Caki2 (cell line): ENCODE measurements around the gene TSHZ1. TPM values are rescaled to one million over a fixed set of nuclear protein-coding genes. Genes with fewer than 3 reads are reported as not detected.
"Not testable (repeated sequence)": the region's sequence is repeated elsewhere in the genome, so short reads cannot be mapped to it uniquely, and the experiment has no call there.

Experiments used
- DNase-seq: peaks from one replicate; pipeline ENCODE4 v3.0.0-alpha.2; 2015; ENCODE audit warnings: low read depth
- in situ Hi-C: cut with HindIII; loops from 2 replicates; pipeline ENCODE4 v1.10.0; 2016; ENCODE audit warnings: low sequenced_read_pairs, low pct_unique_long_range_greater_than_20kb, mixed read lengths
- total RNA-seq: library from RNA; depleted of rRNA; stranded (reverse); fragments of >200 nt; shearing (Covaris generic); gene quantifications from 2 replicates; pipeline ENCODE4 v1.2.3, GENCODE V29; 2014; ENCODE audit warnings: low replicate concordance

Gene TSHZ1
- total RNA-seq, 1 experiment from 2014 or later = 10.4 TPM

DNA sequence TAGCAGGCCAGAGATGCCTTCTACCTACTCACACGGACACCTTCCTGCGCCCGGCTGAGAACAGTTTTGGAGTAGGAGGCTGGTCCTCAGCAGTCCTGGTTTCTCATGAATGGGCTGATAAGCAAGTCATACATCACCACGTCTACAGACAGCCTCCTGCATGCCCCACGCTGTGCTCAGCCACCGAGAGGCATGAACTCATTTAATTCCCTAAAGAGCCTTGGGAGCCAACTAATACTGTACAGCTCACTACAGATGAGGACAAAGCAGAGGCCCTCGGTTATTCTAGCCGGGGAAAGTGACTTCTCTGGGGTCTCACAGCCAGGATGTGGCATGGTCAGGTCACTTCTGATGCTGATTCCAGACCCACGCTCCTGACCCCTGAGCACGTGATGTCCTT is 105.6 kb downstream of the TSHZ1 start:
- DNase-seq = no peak
- in situ Hi-C loops = no loop called here

DNA sequence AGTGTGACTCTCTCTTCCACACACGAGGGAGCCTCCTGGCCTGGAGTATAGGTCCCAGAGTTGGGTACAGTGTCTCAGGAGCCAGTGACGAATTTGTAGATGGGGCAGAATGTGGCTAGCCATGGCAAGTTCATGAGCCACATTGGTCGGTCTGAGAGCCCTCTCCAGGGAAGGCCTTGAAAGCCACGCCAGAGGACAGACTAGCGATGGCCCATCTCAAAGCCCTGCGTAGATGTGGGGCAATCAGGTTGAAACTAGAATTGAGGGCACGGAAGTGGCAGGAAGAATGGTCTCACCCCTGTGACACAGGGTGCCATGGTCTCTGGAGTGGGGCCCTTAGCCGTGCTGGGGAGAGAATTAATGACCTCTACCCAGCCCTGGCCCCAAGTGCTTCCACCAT is 106.2 kb downstream of the TSHZ1 start:
- in situ Hi-C loops = no loop called here
- DNase-seq = no peak

DNA sequence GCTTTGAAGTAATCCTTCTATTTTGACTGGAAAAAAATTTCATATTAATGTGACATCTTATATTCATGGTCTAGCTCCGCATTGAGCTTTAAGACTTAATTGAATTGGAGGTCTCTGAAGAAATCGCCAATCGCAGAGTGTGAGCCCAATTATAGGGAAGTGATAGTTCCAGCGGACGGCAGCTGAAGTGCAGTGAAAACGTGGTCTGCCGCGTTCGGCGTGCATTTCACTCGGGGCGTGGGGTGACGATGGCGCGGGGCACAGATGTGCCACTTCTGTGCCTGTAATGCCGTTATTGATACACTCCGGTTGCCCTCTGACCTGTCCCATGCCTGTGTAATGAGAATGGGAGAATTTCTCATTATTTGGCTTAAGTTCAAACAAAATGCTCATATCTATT is 106.7 kb downstream of the TSHZ1 start:
- in situ Hi-C loops = no loop called here
- no peak for DNase-seq

GRCh38 chr18:75317703-75318102 is 107.1 kb downstream of the TSHZ1 start:
- no peak for DNase-seq
- in situ Hi-C loops = no loop called here

DNA sequence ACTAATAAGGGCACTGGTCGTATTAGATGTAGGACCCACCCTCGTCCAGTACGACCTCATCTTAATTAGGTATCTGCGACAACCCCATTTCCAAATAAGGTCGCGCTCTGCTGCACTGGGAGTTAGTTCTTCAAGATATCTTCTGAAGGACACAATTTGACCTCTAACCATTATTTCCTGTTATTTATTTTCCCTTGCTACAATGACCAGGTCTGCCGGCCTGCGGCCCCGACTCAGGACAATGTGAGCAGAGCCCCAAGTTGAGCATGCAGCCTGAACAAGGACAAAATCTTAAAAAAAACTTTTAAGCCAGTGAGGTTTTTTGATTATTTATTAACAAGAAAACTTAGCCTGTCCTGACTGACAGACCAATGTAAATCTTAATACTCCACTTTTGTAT is 109.3 kb downstream of the TSHZ1 start:
- in situ Hi-C loops = no loop called here
- no peak for DNase-seq

DNA sequence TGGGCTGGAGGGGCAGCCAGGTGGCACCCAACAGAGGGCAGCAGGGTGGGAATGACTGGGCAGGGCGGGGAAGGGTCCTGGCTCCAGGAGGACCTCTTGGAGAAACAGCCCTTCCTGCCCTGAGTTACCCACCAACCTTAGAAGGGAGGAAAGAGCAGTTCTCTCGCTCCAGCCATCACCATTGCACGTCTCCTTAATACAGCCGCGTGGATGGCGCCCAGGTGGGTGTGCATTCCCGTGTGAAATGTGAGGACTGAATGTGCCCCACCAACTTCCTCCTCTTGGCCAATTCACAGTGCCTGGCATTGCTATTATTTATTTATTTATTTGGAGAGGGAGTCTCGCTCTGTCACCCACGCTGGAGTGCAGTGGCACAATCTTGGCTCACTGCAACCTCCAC is 109.9 kb downstream of the TSHZ1 start:
- DNase-seq = no peak
- in situ Hi-C loops = no loop called here

DNA sequence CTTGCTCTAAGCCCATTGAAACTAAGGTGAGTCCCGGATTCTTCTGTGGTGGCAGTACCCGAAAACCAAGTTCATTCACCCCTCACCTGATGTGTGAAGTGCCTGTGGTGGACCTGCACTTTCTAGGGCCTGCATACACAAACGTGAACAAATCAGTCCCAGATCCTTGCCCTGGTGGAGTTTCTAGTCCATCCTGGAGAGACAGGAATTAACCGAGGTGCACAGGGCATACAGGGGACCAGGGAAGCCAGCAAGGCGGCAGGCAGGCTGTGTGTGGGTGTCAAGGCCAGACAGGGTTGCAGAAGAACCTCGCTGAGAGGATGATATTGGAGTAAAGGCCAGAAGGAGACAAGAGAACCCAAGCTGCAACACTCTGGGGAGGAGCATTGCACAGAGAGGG is 110.8 kb downstream of the TSHZ1 start:
- no peak for DNase-seq
- in situ Hi-C loops = no loop called here

DNA sequence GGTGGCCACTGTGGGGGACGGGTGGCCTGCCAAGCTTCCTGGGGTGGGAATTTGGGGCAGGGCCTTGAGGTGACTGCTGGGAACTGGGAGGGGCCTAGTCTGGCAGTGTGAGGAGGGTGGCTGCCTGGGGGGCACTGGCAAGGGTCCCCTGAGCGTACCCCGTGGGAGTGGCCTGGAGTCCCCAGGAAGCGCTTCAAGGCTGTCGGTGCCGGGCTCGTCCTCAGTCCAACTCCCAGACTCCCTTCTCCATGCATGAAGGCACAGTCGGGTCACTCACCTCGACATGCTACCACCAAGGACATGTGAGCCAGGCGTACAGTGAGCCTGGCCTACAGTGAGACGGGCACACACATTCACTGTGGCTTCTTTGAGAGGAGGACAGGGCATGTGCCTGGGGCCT is 111.6 kb downstream of the TSHZ1 start:
- no peak for DNase-seq
- in situ Hi-C loops = no loop called here

DNA sequence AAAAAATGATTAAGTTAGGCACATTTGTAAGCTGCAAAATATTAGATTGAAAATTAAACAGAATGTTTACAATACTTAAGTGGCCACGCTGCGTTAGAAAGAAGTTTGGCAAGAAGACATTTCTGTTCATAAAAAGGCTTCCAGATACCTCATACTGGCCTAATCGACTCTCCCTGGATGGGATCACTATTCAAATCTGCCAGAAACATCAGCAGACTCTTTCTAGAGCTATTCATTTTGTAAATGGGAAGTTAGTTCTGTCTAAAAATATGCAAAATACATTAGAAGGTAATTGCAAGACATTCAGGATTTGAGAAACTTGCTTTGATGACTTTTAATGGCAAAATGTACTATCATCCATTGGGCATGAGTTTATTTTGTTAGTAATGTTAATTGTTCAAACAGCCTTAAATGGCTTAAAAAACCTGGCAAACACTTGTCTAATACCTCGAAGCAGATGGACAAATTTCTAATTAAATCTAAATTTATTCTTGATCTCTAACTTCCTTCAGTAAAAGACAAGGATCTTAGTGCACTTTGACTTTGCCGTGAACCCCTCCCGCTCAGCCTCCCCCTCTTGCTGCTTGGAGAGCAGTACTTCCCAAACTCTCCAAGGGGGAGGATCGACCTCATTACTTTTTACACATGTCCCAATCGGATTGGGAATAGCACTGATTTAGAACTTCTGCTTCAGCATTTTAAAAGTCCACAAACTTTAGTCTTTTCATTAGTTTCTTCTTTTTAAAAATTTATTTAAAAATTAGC is 113.4 kb downstream of the TSHZ1 start:
- no peak for DNase-seq
- in situ Hi-C loops = no loop called here

GRCh38 chr18:75324686-75325257 is 114.2 kb downstream of the TSHZ1 start:
- in situ Hi-C loops = no loop called here
- no peak for DNase-seq

DNA sequence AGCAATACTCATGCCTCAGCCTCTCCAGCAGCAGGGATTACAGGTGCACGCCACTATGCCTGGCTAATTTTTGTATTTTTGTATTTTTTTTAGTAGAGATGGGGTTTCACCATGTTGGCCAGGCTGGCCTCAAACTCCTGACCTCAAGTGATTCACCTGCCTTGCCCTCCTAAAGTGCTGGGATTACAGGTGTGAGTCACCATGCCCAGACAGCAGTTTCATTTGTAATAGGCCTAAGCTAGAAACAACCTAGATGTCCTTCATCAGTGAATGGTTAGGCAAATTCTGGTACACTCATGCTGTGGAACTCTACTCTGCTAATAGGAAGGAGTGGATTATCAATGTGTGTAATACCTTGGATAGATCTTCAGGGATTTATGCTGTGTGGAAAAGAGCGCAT is 119.2 kb downstream of the TSHZ1 start:
- in situ Hi-C loops, DNase-seq: not testable (repeated sequence)

DNA sequence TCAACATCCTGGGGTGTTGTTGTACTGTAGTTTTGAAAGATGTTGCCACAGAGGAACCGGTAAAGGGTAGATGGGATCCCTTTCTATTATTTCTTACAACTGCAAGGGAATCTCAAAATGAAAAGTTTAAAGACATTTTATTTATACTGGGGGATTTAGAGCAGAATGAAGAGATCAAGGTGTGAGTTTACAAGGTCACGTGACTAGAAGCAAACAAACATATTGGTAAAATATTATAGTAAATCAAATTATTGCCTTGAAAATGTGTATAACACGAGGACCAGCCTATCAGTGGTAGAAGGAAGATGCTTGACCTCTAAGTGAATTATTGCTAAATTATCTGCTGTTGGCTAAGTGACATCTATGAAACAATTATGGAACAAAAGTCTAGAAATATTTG is 119.7 kb downstream of the TSHZ1 start:
- in situ Hi-C loops = no loop called here
- DNase-seq = no peak

GRCh38 chr18:75334869-75335268 is 124.3 kb downstream of the TSHZ1 start:
- no peak for DNase-seq

GRCh38 chr18:75335511-75335910 is 124.9 kb downstream of the TSHZ1 start:
- no peak for DNase-seq
- in situ Hi-C loops = no loop called here

More at GRCh38 chr18:75334869-75335268, 124.3 kb downstream of the TSHZ1 start:
- in situ Hi-C loops = no loop called here

- in situ Hi-C loops = no loop called here
Measured at GRCh38 chr18:75336767-75337166, 126.2 kb downstream of the TSHZ1 start.

DNA sequence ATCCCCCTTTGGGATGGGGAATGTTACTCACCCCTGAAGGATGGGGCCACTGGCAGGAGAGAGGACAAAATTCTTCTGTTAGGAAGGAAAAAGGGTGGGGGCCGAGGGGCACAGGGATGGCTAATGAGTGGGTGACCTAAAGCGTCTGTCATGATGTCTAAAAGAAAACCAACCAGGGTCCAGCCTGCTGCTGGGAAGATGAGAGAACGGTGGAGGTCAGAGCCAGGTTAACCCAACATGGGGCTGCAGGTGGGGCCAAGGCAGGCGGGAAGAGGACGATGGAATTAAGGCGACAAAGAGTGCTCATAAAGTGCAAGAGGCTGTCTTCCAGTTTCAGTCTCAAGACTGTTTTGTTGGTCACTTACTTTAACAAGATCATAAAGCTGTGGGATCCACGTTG is 126.8 kb downstream of the TSHZ1 start:
- in situ Hi-C loops = no loop called here
- no peak for DNase-seq

More at GRCh38 chr18:75336767-75337166, 126.2 kb downstream of the TSHZ1 start:
- DNase-seq = no peak

DNA sequence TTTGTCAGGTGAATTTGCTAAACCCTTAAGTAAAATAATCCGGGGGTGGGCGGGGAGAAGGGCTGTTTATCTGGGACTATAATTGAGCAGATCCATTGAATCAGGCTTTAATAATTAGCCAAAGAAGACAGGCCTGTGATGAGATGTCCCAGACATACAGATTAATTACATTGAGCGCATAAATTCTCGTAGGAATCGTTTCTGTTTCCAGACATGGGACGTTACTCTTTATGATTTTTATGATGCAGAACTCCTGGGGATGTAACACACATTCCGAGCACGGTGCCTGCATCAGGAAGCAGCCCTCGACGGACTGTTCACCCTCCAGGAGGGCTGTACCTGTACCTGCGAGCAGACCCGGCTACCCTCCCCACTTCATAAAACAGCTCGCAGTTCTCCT is 128.0 kb downstream of the TSHZ1 start:
- in situ Hi-C loops = no loop called here
- no peak for DNase-seq
